Activated CD8-positive, alpha-beta T cell treated with anti-CD3 and anti-CD28 coated beads, Interleukin-2, amount 10 ng/mL, durations not matched to agents 7 days and 5 days (primary cell): ENCODE results near the gene FOCAD. TPM values are rescaled to one million over a fixed set of nuclear protein-coding genes. Genes with fewer than 3 reads are reported as not detected.
"Not testable (repeated sequence)": the region's sequence is repeated elsewhere in the genome, so short reads cannot be mapped to it uniquely, and the experiment has no call there.

Source experiments
- ATAC-seq: fragments of 150-1000 bp; cut with Tn5 transposase; one replicate; pipeline ENCODE4 v1.10.0; 2021; ENCODE audit warnings: moderate library complexity
- CTCF ChIA-PET: fragments of 350-600 bp; sonication (Branson Sonifier 250); formaldehyde crosslinking; loops from one replicate; lab custom pipeline; 2021; ENCODE audit warnings: antibody characterized with exemption; lab: Charles Lee
- POLR2A ChIA-PET: fragments of 350-600 bp; sonication (Branson Sonifier 250); formaldehyde crosslinking; loops from one replicate; lab custom pipeline; 2021; ENCODE audit warnings: antibody characterized with exemption; lab: Charles Lee
- DNase-seq: peaks from one replicate; pipeline ENCODE4 v3.0.0-alpha.2; 2020
- H3K27ac Mint-ChIP-seq: one replicate; pipeline ENCODE4 v1.8.0; 2021; ENCODE audit warnings: mild to moderate bottlenecking, mixed read lengths
- H3K27me3 Mint-ChIP-seq: one replicate; pipeline ENCODE4 v1.8.0; 2021; ENCODE audit warnings: low read depth, mixed read lengths
- H3K36me3 Mint-ChIP-seq: one replicate; pipeline ENCODE4 v1.8.0; 2021; ENCODE audit warnings: low read depth, mixed read lengths
- H3K4me1 Mint-ChIP-seq: one replicate; pipeline ENCODE4 v1.8.0; 2021; ENCODE audit warnings: low read depth, mixed read lengths
- H3K4me3 Mint-ChIP-seq: one replicate; pipeline ENCODE4 v1.8.0; 2021; ENCODE audit warnings: mild to moderate bottlenecking, mixed read lengths
- H3K9me3 Mint-ChIP-seq: one replicate; pipeline ENCODE4 v1.8.0; 2022; ENCODE audit warnings: mixed read lengths; ENCODE audit not compliant: insufficient read depth
- total RNA-seq, 2 experiments: library from RNA; stranded (reverse); gene quantifications; one replicate each; pipeline ENCODE4 v1.2.3, GENCODE V29; 2021

Gene FOCAD
- total RNA-seq, 2 experiments from 2014 or later: 31.5 to 32.8 TPM

GRCh38 chr9:20945269-20945668, 261.2 kb downstream of the FOCAD start:
- no peak overlapping the region for H3K27ac Mint-ChIP-seq
- no peaks in the 10 kb centered on the region for H3K27me3 Mint-ChIP-seq
- ChIA-PET CTCF (interaction anchor here (0.7 to 7.1 kb wide), 3 partner anchors 104 to 320 kb away, joined by 3 to 115 read pairs (median 66); partner anchors contain the start of gene MLLT3), POLR2A (no interaction called here)
- H3K4me1 Mint-ChIP-seq: peaks cover 5% of the 10 kb centered on the region
- H3K4me3 Mint-ChIP-seq: no peak overlapping the region
- no peaks in the 10 kb centered on the region for H3K9me3 Mint-ChIP-seq
- ATAC-seq (no peak), DNase-seq (no peak)
- H3K36me3 Mint-ChIP-seq: peaks cover 7% of the 10 kb centered on the region

DNA sequence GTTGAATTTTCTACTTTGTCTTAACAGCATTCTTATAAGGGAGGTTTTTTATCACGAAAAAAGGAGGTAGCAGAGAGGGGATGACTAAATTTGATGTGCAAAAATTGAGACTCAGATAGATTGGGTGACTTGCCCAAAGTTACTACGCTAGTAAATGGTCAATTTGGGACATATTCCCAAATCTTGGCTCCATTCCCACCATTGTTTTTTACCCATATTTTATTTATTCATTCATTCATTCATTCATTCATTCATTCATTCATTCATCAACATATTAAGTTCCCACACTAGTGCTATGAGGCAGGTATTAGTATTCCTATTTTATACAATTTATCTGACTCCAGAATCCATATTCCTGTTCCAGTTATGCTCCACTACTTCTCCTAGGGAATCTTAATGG, 261.8 kb downstream of the FOCAD start:
- Mint-ChIP-seq H3K4me3 (no peak overlapping the region), H3K36me3 (peaks cover 10% of the 10 kb centered on the region), H3K27me3 (no peaks in the 10 kb centered on the region), H3K4me1 (peaks cover 4% of the 10 kb centered on the region), H3K27ac (no peak overlapping the region), H3K9me3 (no peaks in the 10 kb centered on the region)
- ATAC-seq (no peak), DNase-seq (no peak)
- POLR2A ChIA-PET: no interaction called here
- CTCF ChIA-PET: interaction anchor here (5.9 to 7.1 kb wide), 2 partner anchors 166 to 321 kb away, joined by 66 to 115 read pairs; partner anchors contain the start of gene MLLT3

DNA sequence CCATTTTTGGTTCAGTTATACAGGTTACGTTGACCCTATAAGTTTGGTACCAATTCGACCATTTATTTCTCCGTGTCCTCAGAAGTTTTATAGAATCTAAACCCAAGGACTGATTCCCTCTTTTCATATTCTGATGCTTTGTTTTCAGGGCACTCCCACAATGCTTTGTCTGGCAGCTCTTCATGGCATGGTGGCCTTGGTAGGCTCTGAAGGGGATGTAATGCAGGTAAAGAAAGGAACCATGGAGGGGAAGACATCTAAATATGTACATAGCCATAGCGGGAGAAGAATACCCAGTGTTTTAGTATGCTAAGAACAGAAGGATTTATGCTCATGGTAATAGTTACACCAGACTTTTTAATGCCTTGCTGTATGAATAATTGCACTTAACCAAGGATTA, 264.6 kb downstream of the FOCAD start:
- ChIA-PET POLR2A (no interaction called here), CTCF (interaction anchor here (1.2 to 2.3 kb wide), 2 partner anchors 7 to 162 kb away, joined by 3 to 10 read pairs; no protein-coding TSS in a partner anchor)
- no peak overlapping the region for H3K27ac Mint-ChIP-seq
- H3K27me3 Mint-ChIP-seq: no peaks in the 10 kb centered on the region
- H3K4me1 Mint-ChIP-seq: peaks cover 2% of the 10 kb centered on the region
- ATAC-seq (no peak), DNase-seq (no peak)
- no peak overlapping the region for H3K4me3 Mint-ChIP-seq
- H3K9me3 Mint-ChIP-seq: no peaks in the 10 kb centered on the region
- H3K36me3 Mint-ChIP-seq: peaks cover 30% of the 10 kb centered on the region

- Mint-ChIP-seq H3K9me3 (no peaks in the 10 kb centered on the region), H3K4me3 (no peak overlapping the region), H3K36me3 (peaks cover 37% of the 10 kb centered on the region), H3K27me3 (no peaks in the 10 kb centered on the region), H3K27ac (no peak overlapping the region), H3K4me1 (no peaks in the 10 kb centered on the region)
- ChIA-PET CTCF (interaction anchor here (1.0 to 2.3 kb wide), 2 partner anchors 9 to 158 kb away, joined by 3 to 10 read pairs; no protein-coding TSS in a partner anchor), POLR2A (no interaction called here)
- DNase-seq: no peak
- no peak for ATAC-seq
Observed at GRCh38 chr9:20950707-20951106, 266.6 kb downstream of the FOCAD start.

GRCh38 chr9:20962536-20963225, 278.6 kb downstream of the FOCAD start:
- H3K4me3 Mint-ChIP-seq: no peak overlapping the region
- DNase-seq (no peak), ATAC-seq (no peak)
- ChIA-PET POLR2A (interaction anchor here (0.6 kb wide), 1 partner anchor 30 kb away, joined by 3 read pairs; no protein-coding TSS in a partner anchor), CTCF (interaction anchor here (1.1 kb wide), 1 partner anchor 148 kb away, joined by 4 read pairs; no protein-coding TSS in a partner anchor)
- no peak overlapping the region for H3K27ac Mint-ChIP-seq
- no peaks in the 10 kb centered on the region for H3K4me1 Mint-ChIP-seq
- H3K27me3 Mint-ChIP-seq: no peaks in the 10 kb centered on the region
- H3K36me3 Mint-ChIP-seq: peaks cover 18% of the 10 kb centered on the region
- no peaks in the 10 kb centered on the region for H3K9me3 Mint-ChIP-seq

DNA sequence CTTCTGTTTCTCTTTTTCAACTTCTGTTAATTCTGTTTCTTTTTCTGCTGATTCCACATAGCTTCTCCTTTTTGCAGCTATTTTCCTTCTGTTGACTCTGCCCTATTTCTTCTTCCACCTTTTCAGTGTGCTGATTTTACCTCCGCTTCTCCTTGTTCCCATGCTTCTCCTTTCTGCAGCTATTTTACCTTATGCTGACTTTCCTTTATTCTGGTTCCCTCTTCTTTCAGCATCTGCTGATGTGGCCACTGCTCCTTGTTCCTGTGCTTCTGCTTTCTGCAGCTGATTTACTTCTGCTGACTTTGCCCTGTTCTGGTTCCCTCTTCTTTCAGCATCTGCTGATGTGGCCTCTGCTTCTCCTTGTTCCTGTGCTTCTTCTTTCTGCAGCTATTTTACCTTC, 288.6 kb downstream of the FOCAD start:
- peaks cover 21% of the 10 kb centered on the region for H3K36me3 Mint-ChIP-seq
- H3K4me3 Mint-ChIP-seq: no peak overlapping the region
- no peak overlapping the region for H3K27ac Mint-ChIP-seq
- ChIA-PET POLR2A (interaction anchor here (0.6 kb wide), 1 partner anchor 108 kb away, joined by 8 read pairs; no protein-coding TSS in a partner anchor), CTCF (no interaction called here)
- H3K27me3 Mint-ChIP-seq: no peaks in the 10 kb centered on the region
- no peaks in the 10 kb centered on the region for H3K4me1 Mint-ChIP-seq
- ATAC-seq (no peak), DNase-seq (no peak)
- H3K9me3 Mint-ChIP-seq: no peaks in the 10 kb centered on the region

- DNase-seq, H3K4me1 Mint-ChIP-seq, H3K27me3 Mint-ChIP-seq, H3K9me3 Mint-ChIP-seq, CTCF ChIA-PET, ATAC-seq, H3K27ac Mint-ChIP-seq, H3K4me3 Mint-ChIP-seq: not testable (repeated sequence)
- H3K36me3 Mint-ChIP-seq: peaks cover 23% of the 10 kb centered on the region
- POLR2A ChIA-PET: interaction anchor here (0.6 kb wide), 1 partner anchor 108 kb away, joined by 8 read pairs; no protein-coding TSS in a partner anchor
Observed at GRCh38 chr9:20973246-20973947, 289.3 kb downstream of the FOCAD start.

DNA sequence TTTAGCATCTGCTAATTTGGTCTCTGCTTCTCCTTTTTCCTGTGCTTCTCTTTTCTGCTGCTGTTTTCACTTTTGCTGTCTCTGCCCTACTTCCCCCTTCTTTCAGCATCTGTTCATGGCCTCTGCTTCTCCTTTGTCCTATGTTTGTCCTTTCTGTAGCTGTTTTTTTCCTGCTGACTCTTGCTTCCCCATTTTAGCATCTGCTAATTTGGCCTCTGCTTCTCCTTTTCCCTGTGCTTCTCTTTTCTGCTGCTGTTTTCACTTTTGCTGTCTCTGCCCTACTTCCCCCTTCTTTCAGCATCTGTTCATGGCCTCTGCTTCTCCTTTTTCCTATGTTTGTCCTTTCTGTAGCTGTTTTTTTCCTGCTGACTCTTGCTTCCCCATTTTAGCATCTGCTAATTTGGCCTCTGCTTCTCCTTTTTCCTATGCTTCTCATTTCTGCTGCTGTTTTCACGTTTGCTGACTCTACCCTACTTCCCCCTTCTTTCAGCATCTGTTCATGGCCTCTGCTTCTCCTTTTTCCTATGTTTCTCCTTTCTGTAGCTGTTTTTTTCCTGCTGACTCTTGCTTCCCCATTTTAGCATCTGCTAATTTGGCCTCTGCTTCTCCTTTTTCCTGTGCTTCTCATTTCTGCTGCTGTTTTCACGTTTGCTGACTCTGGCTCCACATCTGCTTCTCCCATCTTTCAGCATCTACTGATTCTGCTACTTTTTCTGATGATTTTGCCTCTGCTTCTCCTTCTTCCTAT, 290.3 kb downstream of the FOCAD start:
- H3K4me3 Mint-ChIP-seq, H3K27me3 Mint-ChIP-seq, H3K4me1 Mint-ChIP-seq, CTCF ChIA-PET, H3K9me3 Mint-ChIP-seq, POLR2A ChIA-PET, ATAC-seq, DNase-seq, H3K27ac Mint-ChIP-seq: not testable (repeated sequence)
- peaks cover 23% of the 10 kb centered on the region for H3K36me3 Mint-ChIP-seq

DNA sequence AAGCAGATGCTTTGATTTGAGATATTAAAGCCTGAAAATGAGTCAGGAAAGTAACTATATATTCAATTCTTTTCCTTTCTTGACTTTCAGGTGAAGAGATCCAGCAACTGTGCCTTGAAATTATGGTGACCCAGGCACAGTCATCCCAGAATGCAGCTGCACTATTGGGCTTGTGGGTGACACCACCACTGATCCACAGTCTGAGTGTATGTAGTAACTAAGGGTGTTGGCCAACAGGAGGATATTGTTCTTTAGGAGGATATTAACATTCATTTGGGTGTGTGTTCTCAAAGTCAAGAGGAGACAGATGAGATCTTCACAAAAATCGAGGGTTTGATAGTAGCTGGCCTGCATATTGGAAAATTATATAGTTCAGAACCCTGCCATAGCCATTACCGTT, 294.2 kb downstream of the FOCAD start:
- ChIA-PET CTCF (interaction anchor here (1.2 to 1.5 kb wide), 2 partner anchors 10 to 132 kb away, joined by 3 to 4 read pairs; no protein-coding TSS in a partner anchor), POLR2A (no interaction called here)
- Mint-ChIP-seq H3K4me1 (no peaks in the 10 kb centered on the region), H3K9me3 (no peaks in the 10 kb centered on the region), H3K27ac (no peak overlapping the region), H3K36me3 (peaks cover 19% of the 10 kb centered on the region), H3K4me3 (no peak overlapping the region), H3K27me3 (no peaks in the 10 kb centered on the region)
- ATAC-seq: no peak
- no peak for DNase-seq

DNA sequence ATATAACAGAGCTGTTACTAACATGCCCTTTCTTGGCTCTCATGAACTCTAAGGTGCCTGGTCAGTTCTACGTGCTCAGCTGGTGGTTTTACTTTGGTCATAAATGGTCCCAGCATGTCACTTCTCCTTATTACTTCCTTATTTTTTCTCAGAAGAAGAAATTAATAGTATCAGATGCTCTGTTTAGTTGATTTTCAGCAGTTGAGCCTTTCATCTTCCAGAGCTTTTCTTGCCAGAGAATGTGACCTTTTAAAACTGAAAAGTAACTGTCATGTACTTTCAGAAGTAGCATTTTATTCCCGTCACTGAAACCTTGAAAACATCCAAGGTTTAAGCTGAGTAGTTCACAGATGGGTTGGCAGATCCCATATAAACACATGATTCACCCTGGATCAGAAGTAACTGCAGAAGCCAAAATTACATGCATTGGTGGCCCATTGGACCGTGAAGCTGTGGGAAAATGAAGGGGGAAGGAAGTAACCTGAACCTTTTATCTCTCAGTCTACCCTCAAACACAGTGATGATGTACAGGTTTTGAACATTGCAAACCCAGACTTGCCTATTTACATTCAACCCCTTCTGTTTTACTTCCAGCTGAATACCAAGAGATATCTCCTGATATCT, 296.9 kb downstream of the FOCAD start:
- Mint-ChIP-seq H3K27me3 (no peaks in the 10 kb centered on the region), H3K4me1 (no peaks in the 10 kb centered on the region), H3K36me3 (peaks cover 19% of the 10 kb centered on the region), H3K4me3 (no peak overlapping the region), H3K9me3 (no peaks in the 10 kb centered on the region), H3K27ac (no peak overlapping the region)
- ChIA-PET POLR2A (no interaction called here), CTCF (interaction anchor here (0.7 to 3.0 kb wide), 3 partner anchors 8 to 130 kb away, joined by 3 to 8 read pairs (median 3); no protein-coding TSS in a partner anchor)
- DNase-seq: no peak
- ATAC-seq: no peak

GRCh38 chr9:20981486-20981885, 297.4 kb downstream of the FOCAD start:
- no peaks in the 10 kb centered on the region for H3K9me3 Mint-ChIP-seq
- H3K4me3 Mint-ChIP-seq: no peak overlapping the region
- peaks cover 19% of the 10 kb centered on the region for H3K36me3 Mint-ChIP-seq
- H3K27me3 Mint-ChIP-seq: no peaks in the 10 kb centered on the region
- DNase-seq (no peak), ATAC-seq (no peak)
- H3K4me1 Mint-ChIP-seq: no peaks in the 10 kb centered on the region
- ChIA-PET POLR2A (no interaction called here), CTCF (interaction anchor here (0.7 to 3.0 kb wide), 3 partner anchors 7 to 129 kb away, joined by 3 to 8 read pairs (median 3); no protein-coding TSS in a partner anchor)
- H3K27ac Mint-ChIP-seq: no peak overlapping the region
